Psoas muscle (tissue), 8 donors: ENCODE data around the gene HSP90AB1. TPM values are rescaled to one million over a fixed set of nuclear protein-coding genes. Genes with fewer than 3 reads are reported as not detected.

Source experiments
- ATAC-seq, 4 donors: fragments of 200-7000 bp; cut with Tn5 transposase; one replicate each; pipeline ENCODE4 v1.9.1; 2020; ENCODE audit warnings: moderate library complexity in 3 of 4, mild to moderate bottlenecking in 2 of 4
- DNase-seq, 2 donors: peaks; one replicate each; pipeline ENCODE4 v3.0.0-alpha.2; 2020
- H3K27ac ChIP-seq: fragments of 200-600 bp; one replicate; pipeline ENCODE4 v1.8.0; 2022
- H3K27me3 ChIP-seq, 3 donors: fragments of 200-600 bp in 1 of 3; one replicate each; pipeline versions ENCODE4 v1.6.1 to v1.8.0; 2013 to 2022; ENCODE audit warnings: low read length in 2 of 3, mild to moderate bottlenecking in 2 of 3, moderate library complexity in 1 of 3; ENCODE audit not compliant: insufficient read depth in 3 of 3
- H3K36me3 ChIP-seq, 2 donors: fragments of 200-600 bp in 1 of 2; one replicate each; pipeline versions ENCODE4 v1.6.1 to v1.8.0; 2013 to 2022; ENCODE audit warnings: low read depth in 1 of 2, mild to moderate bottlenecking in 1 of 2, moderate library complexity in 1 of 2; ENCODE audit not compliant: insufficient read depth in 1 of 2
- H3K4me1 ChIP-seq: fragments of 200-600 bp; one replicate; pipeline ENCODE4 v1.8.0; 2022
- H3K4me3 ChIP-seq: fragments of 200-600 bp; one replicate; pipeline ENCODE4 v1.8.0; 2022; ENCODE audit warnings: mild to moderate bottlenecking
- H3K9me3 ChIP-seq: fragments of 200-600 bp; one replicate; pipeline ENCODE4 v1.8.0; 2022
- WGBS, 3 donors: extraction: QIAGEN DNeasy Blood & Tissue Kit; methylation state at CpG; one replicate each; pipeline versions ENCODE4 v1.1.6 to v1.1.7; 2013; 5-methylcytosine and 5-hydroxymethylcytosine counted together
- intact Hi-C, 2 donors: fragments of 100-400 bp; cut with DNase I; formaldehyde crosslinking; loops; one replicate each; pipeline versions ENCODE4 v1.11.0 to v1.14.2; 2022
- polyA plus RNA-seq, 3 donors: library from polyadenylated mRNA; stranded (reverse); fragments of 200-250 nt; gene quantifications; one replicate each; pipeline ENCODE4 v1.2.3, GENCODE V29; 2013
- total RNA-seq, 4 donors: library from RNA; stranded (reverse); fragmentation: NEBNext Ultra II Directional in 2 of 4; extraction: Animal tissue kit (Norgen Biotek cat#: 25700) in 2 of 4; gene quantifications; one replicate each; pipeline versions ENCODE4 v1.2.1 to v1.2.4, GENCODE V29; 2021 to 2023
- TF ChIP-seq, protein P1 (sequence below): fragments of 200-600 bp; IDR thresholded peaks from one replicate; pipeline ENCODE4 v1.8.0; 2022; ENCODE audit warnings: antibody characterized with exemption
- donor health status: healthy with polysubstance abuse.
- donor health status: DM: no; HTN: no; CAD: no; lungs with moderate emphysema.
- donor health status: Bipolar disorder and iron deficiency.
- donor health status: healthy.
- donor health status: DM: yes; HTN: yes; CAD: no.
- donor health status: DM: no; HTN: no; CAD: no.
- donor health status: DM: no; HTN: no; CAD: no.
- donor health status: DM: yes; HTN: yes; CAD: no.

Gene HSP90AB1
- total and polyA plus RNA-seq, 7 donors: 743 to 1,595 (median 1,150) TPM

GRCh38 chr6:44217332-44218143, 29.4 kb upstream of the HSP90AB1 start:
- DNase-seq (peak; percentile 73 to 89), ATAC-seq (peak; percentile 49 to 68 (median 62))
- intact Hi-C loops: loop anchor here in 1 of 2 donors (5.0 kb wide), 2 partner anchors 35 to 115 kb away; no protein-coding TSS in a partner anchor
- Histone ChIP-seq H3K4me3 (no peak overlapping the region), H3K27ac (peak overlapping the region; percentile 87), H3K9me3 (no peaks in the 10 kb centered on the region), H3K4me1 (peaks cover 37% of the 10 kb centered on the region), H3K27me3 (no peaks in the 10 kb centered on the region), H3K36me3 (no peaks in the 10 kb centered on the region)
- 23 to 43% (median 33%) methylated on average over 14 to 16 of the region's 16 CpGs for WGBS, 3 donors
- TF ChIP-seq, protein P1, sequence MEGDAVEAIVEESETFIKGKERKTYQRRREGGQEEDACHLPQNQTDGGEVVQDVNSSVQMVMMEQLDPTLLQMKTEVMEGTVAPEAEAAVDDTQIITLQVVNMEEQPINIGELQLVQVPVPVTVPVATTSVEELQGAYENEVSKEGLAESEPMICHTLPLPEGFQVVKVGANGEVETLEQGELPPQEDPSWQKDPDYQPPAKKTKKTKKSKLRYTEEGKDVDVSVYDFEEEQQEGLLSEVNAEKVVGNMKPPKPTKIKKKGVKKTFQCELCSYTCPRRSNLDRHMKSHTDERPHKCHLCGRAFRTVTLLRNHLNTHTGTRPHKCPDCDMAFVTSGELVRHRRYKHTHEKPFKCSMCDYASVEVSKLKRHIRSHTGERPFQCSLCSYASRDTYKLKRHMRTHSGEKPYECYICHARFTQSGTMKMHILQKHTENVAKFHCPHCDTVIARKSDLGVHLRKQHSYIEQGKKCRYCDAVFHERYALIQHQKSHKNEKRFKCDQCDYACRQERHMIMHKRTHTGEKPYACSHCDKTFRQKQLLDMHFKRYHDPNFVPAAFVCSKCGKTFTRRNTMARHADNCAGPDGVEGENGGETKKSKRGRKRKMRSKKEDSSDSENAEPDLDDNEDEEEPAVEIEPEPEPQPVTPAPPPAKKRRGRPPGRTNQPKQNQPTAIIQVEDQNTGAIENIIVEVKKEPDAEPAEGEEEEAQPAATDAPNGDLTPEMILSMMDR: no peak

GRCh38 chr6:44219053-44219814, 27.7 kb upstream of the HSP90AB1 start:
- peaks cover 45% of the 10 kb centered on the region for H3K4me1 ChIP-seq
- no peaks in the 10 kb centered on the region for H3K9me3 ChIP-seq

GRCh38 chr6:44219815-44220784, 26.8 kb upstream of the HSP90AB1 start:
- Histone ChIP-seq H3K27ac (peak overlapping the region; percentile 87), H3K36me3 (no peaks in the 10 kb centered on the region), H3K27me3 (no peaks in the 10 kb centered on the region), H3K4me1 (peaks cover 53% of the 10 kb centered on the region), H3K9me3 (no peaks in the 10 kb centered on the region), H3K4me3 (peak overlapping the region; percentile 61)
- WGBS, 3 donors: 54 to 62% (median 57%) methylated on average over 28 of the region's 28 CpGs
- TF ChIP-seq, protein P1: no peak
- ATAC-seq (no peak), DNase-seq (no peak)
- intact Hi-C loops: loop anchor here in 1 of 2 donors (5.0 kb wide), 2 partner anchors 38 to 118 kb away; no protein-coding TSS in a partner anchor

More at GRCh38 chr6:44219053-44219814, 27.7 kb upstream of the HSP90AB1 start:
- WGBS, 3 donors: 8 to 12% (median 9%) methylated on average over 21 to 45 of the region's 45 CpGs
- no peaks in the 10 kb centered on the region for H3K27me3 ChIP-seq
- no peaks in the 10 kb centered on the region for H3K36me3 ChIP-seq
- peak; percentile 33 to 51 (median 42) for ATAC-seq
- intact Hi-C loops: loop anchor here in 1 of 2 donors (5.0 kb wide), 2 partner anchors 37 to 117 kb away; no protein-coding TSS in a partner anchor
- peak overlapping the region; percentile 61 for H3K4me3 ChIP-seq
- TF ChIP-seq, protein P1: no peak
- H3K27ac ChIP-seq: peak overlapping the region; percentile 87
- DNase-seq: peak; percentile 87 to 90

DNA sequence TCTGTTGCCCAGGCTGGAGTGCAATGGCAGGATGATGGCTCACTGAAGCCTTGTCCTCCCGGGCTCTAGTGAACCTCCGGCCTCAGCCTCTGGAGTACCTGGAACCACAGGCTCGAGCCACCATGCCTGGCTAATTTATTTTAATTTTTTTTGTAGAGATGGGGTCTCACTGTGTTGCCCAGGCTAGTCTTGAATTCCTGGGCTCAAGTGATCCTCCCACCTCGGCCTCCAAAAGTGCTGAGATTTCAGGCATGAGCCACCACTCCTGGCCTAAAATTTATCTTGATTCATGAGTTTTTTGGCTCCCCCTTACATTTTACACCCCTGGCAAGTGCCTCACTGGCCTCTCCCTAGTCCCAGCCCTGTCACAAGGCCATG, 26.0 kb upstream of the HSP90AB1 start:
- 65 to 78% (median 70%) methylated on average over 4 of the region's 4 CpGs for WGBS, 3 donors
- H3K4me3 ChIP-seq: no peak overlapping the region
- ATAC-seq: no peak

More for the DNA sequence above, 26.0 kb upstream of the HSP90AB1 start:
- peak overlapping the region; percentile 87 for H3K27ac ChIP-seq
- intact Hi-C loops: no loop called here
- DNase-seq: no peak
- H3K27me3 ChIP-seq: no peaks in the 10 kb centered on the region
- H3K9me3 ChIP-seq: no peaks in the 10 kb centered on the region
- H3K36me3 ChIP-seq: no peaks in the 10 kb centered on the region
- TF ChIP-seq, protein P1: no peak
- H3K4me1 ChIP-seq: peaks cover 60% of the 10 kb centered on the region
